Adipocyte (in vitro differentiated cells): ENCODE measurements around the gene PTPRN2.

Experiments
- DNase-seq: peaks from one replicate; pipeline ENCODE4 v3.0.0-alpha.2; 2015; ENCODE audit warnings: low read depth
- H3K27me3 ChIP-seq: replicated peaks from 2 replicates; pipeline ENCODE4 v1.7.0; 2013; ENCODE audit warnings: mild to moderate bottlenecking, low read length, moderate library complexity; ENCODE audit not compliant: control insufficient read depth, insufficient read depth
- H3K36me3 ChIP-seq: 2 replicates; pipeline ENCODE4 v1.7.0; 2013; ENCODE audit warnings: low read length, mild to moderate bottlenecking, moderate library complexity; ENCODE audit not compliant: control insufficient read depth, insufficient read depth, severe bottlenecking
- H3K4me1 ChIP-seq: 2 replicates; pipeline ENCODE4 v1.7.0; 2013; ENCODE audit warnings: mild to moderate bottlenecking, low read length, moderate library complexity; ENCODE audit not compliant: control insufficient read depth, insufficient read depth
- H3K4me3 ChIP-seq: 2 replicates; pipeline ENCODE4 v1.7.0; 2013; ENCODE audit warnings: mild to moderate bottlenecking, low read length, moderate library complexity
- H3K9ac ChIP-seq: 2 replicates; pipeline ENCODE4 v1.7.0; 2013; ENCODE audit warnings: mild to moderate bottlenecking, low read length, moderate library complexity
- H3K9me3 ChIP-seq: 2 replicates; pipeline ENCODE4 v1.7.0; 2013; ENCODE audit warnings: mild to moderate bottlenecking, low read length, moderate library complexity; ENCODE audit not compliant: control insufficient read depth

The PTPRN2 gene

DNA sequence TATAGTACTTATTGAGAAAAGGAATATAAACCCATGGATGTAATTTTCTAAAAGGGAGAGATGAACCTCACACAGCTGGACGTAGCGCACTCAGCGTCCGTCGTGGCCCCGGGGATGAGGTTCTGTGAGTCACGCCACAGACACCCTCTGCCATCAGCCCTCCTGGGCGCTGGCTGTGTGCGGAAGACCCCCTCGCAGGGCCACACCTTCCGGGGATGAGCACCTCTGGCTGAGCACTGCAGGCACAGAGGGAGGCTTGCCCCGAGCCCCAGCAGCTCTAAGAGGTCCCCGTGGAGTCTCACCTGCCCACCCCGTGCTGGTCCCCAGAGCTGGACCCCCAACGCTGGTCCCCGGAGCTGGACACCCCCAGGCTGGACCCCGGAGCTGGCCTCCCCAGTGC, 215.8 kb downstream of the PTPRN2 start:
- H3K4me3 ChIP-seq: no peak overlapping the region
- H3K36me3 ChIP-seq: no peaks in the 10 kb centered on the region
- no peaks in the 10 kb centered on the region for H3K4me1 ChIP-seq
- peaks cover 5% of the 10 kb centered on the region for H3K9me3 ChIP-seq
- H3K9ac ChIP-seq: no peak overlapping the region
- no peaks in the 10 kb centered on the region for H3K27me3 ChIP-seq
- no peak for DNase-seq

DNA sequence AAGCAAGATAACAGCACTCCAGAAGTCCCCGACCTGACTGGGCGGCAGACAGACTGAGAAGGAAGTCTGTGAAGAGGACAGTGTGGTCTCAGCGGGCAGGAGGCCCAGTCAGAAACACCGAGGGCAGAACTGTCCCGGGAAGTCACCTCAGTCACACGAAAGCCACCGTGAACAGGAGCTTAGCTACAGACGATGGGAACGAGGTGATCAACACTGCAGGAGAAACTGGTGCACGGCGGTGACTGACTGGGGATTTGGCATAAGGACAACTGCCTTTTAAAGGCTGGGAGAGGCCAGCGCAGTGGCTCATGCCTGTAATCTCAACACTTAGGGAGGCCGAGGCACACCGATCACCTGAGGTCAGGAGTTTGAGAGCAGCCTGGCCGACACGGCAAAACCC, 217.8 kb downstream of the PTPRN2 start:
- DNase-seq: no peak
- no peak overlapping the region for H3K4me3 ChIP-seq
- H3K9ac ChIP-seq: no peak overlapping the region
- no peaks in the 10 kb centered on the region for H3K36me3 ChIP-seq
- no peaks in the 10 kb centered on the region for H3K27me3 ChIP-seq
- no peaks in the 10 kb centered on the region for H3K9me3 ChIP-seq
- no peaks in the 10 kb centered on the region for H3K4me1 ChIP-seq

DNA sequence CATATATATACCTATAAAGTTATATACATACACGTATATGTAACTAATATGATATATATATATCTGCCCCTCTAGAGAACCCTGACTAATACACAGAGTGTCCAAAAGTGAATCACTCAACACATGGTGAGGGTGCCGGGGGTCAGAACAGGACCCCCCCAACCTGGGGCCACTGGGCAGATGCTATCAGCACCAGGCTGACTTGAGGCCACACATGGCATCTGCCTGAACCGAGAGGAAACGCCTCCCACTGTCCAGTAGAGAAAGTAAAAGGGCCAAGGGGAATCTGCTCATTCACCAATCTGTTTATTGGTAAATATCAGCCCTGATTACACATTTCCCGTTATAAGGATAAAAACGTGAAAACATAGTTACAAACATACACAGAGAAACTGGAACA, 218.3 kb downstream of the PTPRN2 start:
- no peaks in the 10 kb centered on the region for H3K9me3 ChIP-seq
- no peaks in the 10 kb centered on the region for H3K36me3 ChIP-seq
- H3K9ac ChIP-seq: no peak overlapping the region
- H3K27me3 ChIP-seq: no peaks in the 10 kb centered on the region
- DNase-seq: no peak
- H3K4me3 ChIP-seq: no peak overlapping the region
- H3K4me1 ChIP-seq: no peaks in the 10 kb centered on the region

DNA sequence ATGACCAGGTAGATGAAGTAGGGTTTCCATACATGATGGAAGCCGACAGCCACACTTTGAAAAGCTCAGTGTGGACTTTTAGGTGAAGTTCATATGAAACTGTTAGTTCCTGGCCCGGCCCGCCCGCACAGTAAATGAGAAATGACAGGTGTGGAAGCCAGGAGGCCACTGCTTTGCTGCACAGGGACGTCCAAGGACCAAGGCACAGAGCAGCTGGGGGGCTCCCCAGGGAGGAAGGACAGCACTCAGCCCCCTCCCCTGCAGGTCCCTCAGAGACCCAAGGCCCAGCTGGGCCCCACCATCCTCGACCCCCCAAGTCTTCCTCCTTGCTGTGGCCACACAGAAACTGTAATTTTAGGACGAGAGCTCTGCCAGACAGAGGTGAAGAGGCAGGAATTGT, 219.2 kb downstream of the PTPRN2 start:
- Histone ChIP-seq H3K9me3 (no peaks in the 10 kb centered on the region), H3K4me3 (no peak overlapping the region), H3K4me1 (no peaks in the 10 kb centered on the region), H3K36me3 (no peaks in the 10 kb centered on the region), H3K9ac (no peak overlapping the region), H3K27me3 (no peaks in the 10 kb centered on the region)
- DNase-seq: no peak

DNA sequence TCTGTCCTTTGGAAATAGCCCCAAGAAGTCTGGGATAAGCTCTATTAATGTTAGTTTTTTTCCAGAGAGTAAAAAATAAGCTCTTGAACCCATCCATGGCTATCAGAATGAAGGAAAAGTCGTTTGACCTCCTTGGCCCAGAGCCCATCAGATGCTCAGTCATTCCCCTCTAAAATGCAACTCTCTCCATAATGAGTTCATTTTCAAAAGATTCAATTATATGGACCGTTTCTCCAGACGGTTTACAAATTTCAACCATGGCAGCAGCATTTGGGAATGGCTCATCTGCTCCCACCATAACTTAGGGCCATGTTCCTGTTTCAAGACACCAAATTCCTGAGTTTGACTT, 220.0 kb downstream of the PTPRN2 start:
- Histone ChIP-seq H3K4me1 (no peaks in the 10 kb centered on the region), H3K27me3 (no peaks in the 10 kb centered on the region), H3K9ac (no peak overlapping the region), H3K4me3 (no peak overlapping the region), H3K9me3 (no peaks in the 10 kb centered on the region), H3K36me3 (no peaks in the 10 kb centered on the region)
- no peak for DNase-seq

DNA sequence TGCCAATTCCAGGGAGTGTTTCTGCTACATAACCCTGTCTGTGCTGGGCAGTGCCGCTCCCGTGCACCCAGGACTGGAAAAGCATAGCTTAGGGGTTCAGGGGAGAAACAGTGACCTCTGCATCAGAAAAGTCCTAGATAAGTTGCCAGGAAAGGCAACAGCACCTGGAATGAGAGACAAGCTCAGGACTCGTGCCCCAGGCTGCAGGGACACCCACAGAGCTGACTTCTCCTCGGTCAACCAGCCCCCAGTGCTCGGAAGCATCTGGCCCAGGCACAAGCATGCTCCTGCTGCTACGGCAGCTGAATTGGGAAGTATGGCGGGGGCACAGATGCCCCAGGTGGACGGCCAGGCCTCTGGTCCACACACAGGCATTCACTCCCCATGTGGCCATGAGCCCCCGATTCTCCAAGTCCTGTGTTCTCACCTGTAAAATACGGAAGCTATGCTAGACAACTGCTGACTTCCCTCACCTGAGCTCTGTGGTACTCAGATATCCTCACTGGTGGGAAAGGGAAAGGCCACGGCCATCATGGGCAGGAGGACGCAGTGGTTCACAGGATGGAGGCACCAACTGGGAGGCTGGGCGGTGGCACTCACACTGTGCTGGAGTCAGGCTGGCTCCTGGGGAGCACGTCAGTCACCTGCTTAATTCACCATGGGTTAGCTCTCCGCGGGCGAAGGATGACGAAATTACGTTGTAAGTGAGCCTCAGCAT, 220.5 kb downstream of the PTPRN2 start:
- no peak overlapping the region for H3K4me3 ChIP-seq
- H3K36me3 ChIP-seq: no peaks in the 10 kb centered on the region
- H3K4me1 ChIP-seq: no peaks in the 10 kb centered on the region
- no peaks in the 10 kb centered on the region for H3K27me3 ChIP-seq
- DNase-seq: no peak
- H3K9me3 ChIP-seq: no peaks in the 10 kb centered on the region
- no peak overlapping the region for H3K9ac ChIP-seq

DNA sequence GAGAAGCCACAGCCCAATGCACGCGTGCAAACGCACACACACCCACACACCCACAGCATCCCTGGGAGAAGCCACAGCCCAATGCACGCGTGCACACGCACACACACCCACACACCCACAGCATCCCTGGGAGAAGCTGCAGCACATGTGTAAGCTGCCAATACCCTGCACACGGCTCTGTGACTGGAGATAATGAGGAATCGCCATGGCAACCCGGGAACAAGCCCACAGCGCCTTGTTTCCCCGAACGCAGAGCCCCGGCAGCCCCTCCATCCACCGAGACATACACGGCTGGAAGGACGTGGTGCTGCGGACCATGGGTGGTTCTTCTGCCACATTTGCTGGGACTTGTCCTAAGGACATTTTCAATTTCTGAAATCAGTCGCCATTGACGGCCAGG, 221.3 kb downstream of the PTPRN2 start:
- DNase-seq: no peak
- no peaks in the 10 kb centered on the region for H3K36me3 ChIP-seq
- H3K9ac ChIP-seq: no peak overlapping the region
- H3K4me3 ChIP-seq: no peak overlapping the region
- H3K27me3 ChIP-seq: no peaks in the 10 kb centered on the region
- no peaks in the 10 kb centered on the region for H3K9me3 ChIP-seq
- H3K4me1 ChIP-seq: no peaks in the 10 kb centered on the region

DNA sequence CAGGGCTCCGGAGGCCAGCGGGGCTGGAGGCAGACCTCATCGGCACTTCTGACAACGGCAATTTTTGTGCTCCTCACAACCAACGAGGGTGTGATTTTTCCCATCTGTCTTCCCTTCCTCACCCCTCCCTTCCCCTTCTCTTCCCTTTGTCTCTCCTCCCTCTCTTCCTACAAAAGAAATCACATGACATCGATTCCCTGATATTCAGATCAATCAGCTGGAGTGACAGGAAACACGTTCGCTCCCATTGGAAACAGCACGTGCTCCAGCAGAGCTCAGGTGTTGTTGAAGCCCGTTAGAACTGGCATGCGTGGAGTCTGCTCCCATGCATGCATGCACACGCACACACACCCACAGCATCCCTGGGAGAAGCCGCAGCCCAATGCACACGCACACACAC, 222.4 kb downstream of the PTPRN2 start:
- no peaks in the 10 kb centered on the region for H3K27me3 ChIP-seq
- no peak overlapping the region for H3K4me3 ChIP-seq
- H3K9ac ChIP-seq: no peak overlapping the region
- H3K4me1 ChIP-seq: no peaks in the 10 kb centered on the region
- H3K36me3 ChIP-seq: no peaks in the 10 kb centered on the region
- no peaks in the 10 kb centered on the region for H3K9me3 ChIP-seq
- no peak for DNase-seq

DNA sequence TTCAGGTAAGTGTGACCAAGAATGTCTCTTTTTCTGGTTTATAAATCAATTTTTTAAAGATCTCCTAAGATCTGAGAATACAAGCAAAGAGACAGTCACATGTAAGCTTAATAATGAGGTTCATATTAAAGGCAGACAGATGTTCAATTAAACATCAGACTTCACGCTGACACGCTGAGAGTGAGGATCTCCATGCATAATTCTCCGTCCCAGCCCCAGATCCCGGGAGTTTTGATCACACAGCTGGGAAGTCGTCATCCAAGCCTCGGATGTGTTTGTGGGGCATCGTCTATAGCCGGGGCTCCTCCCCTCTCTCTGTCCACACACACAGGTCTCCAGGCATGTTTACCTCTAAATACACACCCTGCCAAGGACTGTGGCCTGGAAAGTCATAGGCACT, 223.2 kb downstream of the PTPRN2 start:
- H3K9ac ChIP-seq: no peak overlapping the region
- no peaks in the 10 kb centered on the region for H3K4me1 ChIP-seq
- no peak for DNase-seq
- H3K27me3 ChIP-seq: no peaks in the 10 kb centered on the region
- no peak overlapping the region for H3K4me3 ChIP-seq
- H3K36me3 ChIP-seq: no peaks in the 10 kb centered on the region
- no peaks in the 10 kb centered on the region for H3K9me3 ChIP-seq

DNA sequence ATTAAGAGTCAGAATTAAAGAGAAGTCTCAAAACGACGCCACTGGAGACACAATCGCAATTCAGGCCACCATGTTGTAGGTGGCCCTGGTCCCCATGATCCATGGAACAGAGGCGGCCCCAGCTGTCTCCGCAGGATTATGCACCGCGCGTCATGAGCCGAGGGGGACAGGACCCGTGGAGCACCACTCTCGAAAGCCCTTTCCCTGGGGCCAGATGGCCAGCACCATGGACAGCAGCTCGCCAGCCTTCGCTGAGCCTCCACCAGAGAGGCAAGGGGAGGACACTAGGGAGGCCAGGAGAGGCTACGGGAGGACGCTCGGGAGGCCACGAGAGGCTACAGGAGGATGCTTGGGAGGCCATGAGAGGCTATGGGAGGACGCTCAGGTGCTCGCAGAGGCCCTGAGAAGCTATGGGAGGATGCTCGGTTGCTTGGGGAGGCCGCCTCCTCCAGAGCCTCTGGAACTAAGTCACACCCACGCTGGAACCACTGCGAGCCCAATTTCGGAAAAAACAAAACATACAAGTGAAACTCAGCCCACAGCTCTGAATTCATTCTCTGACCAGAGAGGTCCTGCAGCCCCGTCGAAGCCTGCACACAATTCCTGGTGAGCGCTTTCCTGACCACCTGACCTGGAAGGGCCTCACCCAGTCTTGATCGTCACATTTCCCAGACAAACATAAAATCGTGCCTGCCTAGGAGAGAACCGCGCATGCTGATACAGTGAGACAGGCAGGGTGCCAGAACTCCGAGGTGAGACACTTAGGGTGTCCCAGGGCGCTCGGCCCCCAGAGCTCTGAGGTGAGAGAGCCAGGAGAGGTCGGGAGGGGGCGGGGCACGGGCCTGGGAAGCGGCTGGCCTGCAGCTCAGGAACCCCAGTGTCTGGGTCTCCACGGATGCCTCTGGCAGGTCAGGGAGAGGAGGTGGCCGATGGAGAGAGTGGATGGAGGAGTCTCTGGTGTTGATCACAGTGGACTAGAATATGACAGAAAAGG, 224.4 kb downstream of the PTPRN2 start:
- Histone ChIP-seq H3K4me1 (no peaks in the 10 kb centered on the region), H3K9me3 (no peaks in the 10 kb centered on the region), H3K9ac (no peak overlapping the region), H3K27me3 (no peaks in the 10 kb centered on the region), H3K36me3 (no peaks in the 10 kb centered on the region), H3K4me3 (no peak overlapping the region)
- DNase-seq: no peak

DNA sequence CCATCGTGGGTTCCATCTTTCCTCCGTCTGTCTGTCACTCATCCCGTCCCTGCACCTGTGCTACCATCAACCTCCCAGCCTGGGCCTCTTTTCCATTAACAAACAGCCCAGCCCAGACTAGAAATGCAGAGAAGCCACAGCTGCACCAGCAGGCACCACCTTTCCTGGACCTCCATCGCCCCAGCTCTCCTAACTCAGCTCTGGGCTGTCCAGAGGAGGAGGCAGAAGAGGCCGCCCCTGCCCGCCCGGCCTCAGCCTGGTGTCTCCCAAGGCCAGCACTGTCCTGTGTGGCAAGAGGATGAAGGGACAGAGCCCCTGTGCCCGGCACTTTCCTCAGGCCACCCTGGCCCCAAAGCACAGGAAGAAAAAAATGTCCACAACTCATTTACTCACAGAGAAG, 225.6 kb downstream of the PTPRN2 start:
- Histone ChIP-seq H3K4me3 (no peak overlapping the region), H3K36me3 (no peaks in the 10 kb centered on the region), H3K9ac (no peak overlapping the region), H3K27me3 (no peaks in the 10 kb centered on the region), H3K9me3 (no peaks in the 10 kb centered on the region), H3K4me1 (no peaks in the 10 kb centered on the region)
- DNase-seq: no peak
